Airway epithelial cell (primary cell): ENCODE results near the gene GH1. TPM values are rescaled to one million over a fixed set of nuclear protein-coding genes. Genes with fewer than 3 reads are reported as not detected.

Experiments used
- total RNA-seq: library from RNA; depleted of rRNA; stranded (reverse); fragments of >200 nt; gene quantifications from 2 replicates; pipeline ENCODE4 v1.2.3, GENCODE V29; 2015

Gene GH1
- total RNA-seq = not detected in 2 replicates

DNA sequence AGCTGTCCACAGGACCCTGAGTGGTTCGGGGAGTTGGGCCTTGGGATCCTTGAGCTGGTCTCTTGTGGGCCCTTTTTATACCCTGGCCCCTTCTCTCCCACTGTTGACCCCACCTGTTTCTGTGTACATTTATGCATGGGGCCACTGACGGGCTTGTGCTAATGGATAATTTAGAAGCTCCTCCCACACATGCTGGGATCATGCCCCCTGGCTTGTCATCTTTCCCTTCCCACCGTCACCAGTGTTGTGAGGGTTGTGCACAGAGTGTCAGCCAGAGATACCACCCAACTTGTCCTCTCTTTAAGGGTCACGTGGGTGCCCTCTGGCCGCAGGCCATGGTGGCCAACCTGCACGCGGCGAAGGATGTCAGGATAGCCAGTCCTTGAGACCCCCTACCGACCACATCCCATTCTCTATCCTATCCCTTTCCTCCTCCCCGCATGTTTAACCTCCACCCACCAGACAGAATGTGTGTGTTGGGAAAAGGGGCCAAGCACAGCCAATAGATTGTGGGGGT is at the start of gene GH1:
GH1 (minus strand) TSS at position 51 of the 517 bp plus-strand sequence. CDS start 63 bp downstream, outside the sequence.

GRCh38 chr17:63931981-63932561 is 13.4 kb upstream of the GH1 start, which contains the start of gene CD79B:
Gene CD79B (minus strand): TSS chr17:63932331. CDS start chr17:63932261, 70 bp downstream.

GRCh38 chr17:63911041-63911635 is 7.5 kb downstream of the GH1 start, which contains the start of gene CSHL1:
Gene CSHL1 (minus strand): TSS chr17:63911258. CDS start chr17:63911196, 62 bp downstream.

DNA sequence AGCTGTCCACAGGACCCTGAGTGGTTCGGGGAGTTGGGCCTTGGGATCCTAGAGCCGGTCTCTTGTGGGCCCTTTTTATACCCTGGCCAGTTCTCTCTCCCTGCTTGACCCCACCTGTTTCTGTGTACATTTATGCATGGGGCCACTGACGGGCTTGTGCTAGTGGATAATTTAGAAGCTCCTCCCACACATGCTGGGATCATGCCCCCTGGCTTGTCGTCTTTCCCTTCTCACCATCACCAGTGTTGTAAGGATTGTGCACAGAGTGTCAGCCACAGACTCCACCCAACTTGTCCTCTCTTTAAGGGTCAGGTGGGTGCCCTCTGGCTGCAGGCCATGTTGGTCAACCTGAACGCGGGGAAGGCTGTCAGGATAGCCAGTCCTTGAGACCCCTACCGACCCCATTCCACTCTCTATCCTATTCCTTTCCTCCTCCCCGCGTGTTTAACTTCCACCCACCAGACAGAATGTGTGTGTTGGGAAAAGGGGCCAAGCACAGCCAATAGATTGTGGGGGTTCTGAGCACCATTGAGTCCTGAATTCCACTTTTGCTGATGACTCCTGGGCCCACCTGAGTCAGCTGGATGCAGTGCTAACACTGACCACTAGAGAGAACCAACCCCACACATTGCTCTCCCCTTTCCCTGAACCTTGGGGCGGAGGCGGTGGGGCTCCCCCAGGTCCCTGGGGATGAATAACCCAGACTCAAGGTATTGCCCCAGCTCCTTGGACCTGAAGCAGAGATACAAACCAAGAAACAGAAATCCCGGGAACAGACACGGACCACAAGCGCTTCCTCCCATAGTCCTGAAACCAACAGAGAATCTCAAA is 21.9 kb downstream of the GH1 start, which contains the start of gene CSH1:
CSH1 (minus strand) TSS at position 51 of the 831 bp plus-strand sequence. CDS start 63 bp downstream, outside the sequence.

GRCh38 chr17:63881935-63882601 is 36.6 kb downstream of the GH1 start, which contains the start of gene GH2:
Gene GH2 (minus strand): TSS chr17:63881944. CDS start chr17:63881801, 143 bp downstream.

GRCh38 chr17:63873577-63873976 is 45.1 kb downstream of the GH1 start, which contains the start of gene CSH2:
Gene CSH2 (minus strand): TSS chr17:63873677. CDS start chr17:63873614, 63 bp downstream.

Other genes with a start within 250 kb of the GH1 start
- 17.1 and 21.8 TPM in 2 replicates for gene LIMD2, start 218.7 kb downstream of the GH1 start, total RNA-seq
- 13.4 and 20.8 TPM in 2 replicates for gene STRADA, start 177.0 kb downstream of the GH1 start, total RNA-seq
- 26.6 and 44.4 TPM in 2 replicates for gene CCDC47, start 145.2 kb downstream of the GH1 start, total RNA-seq
- 22.0 and 36.0 TPM in 2 replicates for gene DDX42, start 144.7 kb downstream of the GH1 start, total RNA-seq
- 79.1 and 80.3 TPM in 2 replicates for gene PSMC5, start 91.4 kb downstream of the GH1 start, total RNA-seq
- gene FTSJ3, start 91.2 kb downstream of the GH1 start, total RNA-seq = 51.0 and 67.3 TPM in 2 replicates
- 185 and 226 TPM in 2 replicates for gene SMARCD2, start 76.2 kb downstream of the GH1 start, total RNA-seq
- gene CSH2, start 45.2 kb downstream of the GH1 start, total RNA-seq = not detected in 2 replicates
- not detected in 2 replicates for gene GH2, start 36.9 kb downstream of the GH1 start, total RNA-seq
- gene CSH1, start 22.3 kb downstream of the GH1 start, total RNA-seq = not detected in 2 replicates
- not detected in 2 replicates for gene CSHL1, start 7.6 kb downstream of the GH1 start, total RNA-seq
- not detected in 2 replicates for gene CD79B, start 13.5 kb upstream of the GH1 start, total RNA-seq
- not detected in 2 replicates for gene SCN4A, start 54.1 kb upstream of the GH1 start, total RNA-seq
- 0.07 and 0.37 TPM in 2 replicates for gene PRR29, start 79.5 kb upstream of the GH1 start, total RNA-seq
- 0.21 TPM in 1 of 2 replicates, not detected in the other for gene ICAM2, start 101.8 kb upstream of the GH1 start, total RNA-seq
- 7.7 and 10.6 TPM in 2 replicates for gene ERN1, start 211.3 kb upstream of the GH1 start, total RNA-seq